ENCODE measurements around the gene CRLF1. TPM values are rescaled to one million over a fixed set of nuclear protein-coding genes. Genes with fewer than 3 reads are reported as not detected.

CRLF1 gene
- total RNA-seq, 2 experiments from 2014 or later: 1.3 TPM; not detected in 1

- Histone ChIP-seq H3K4me1 (ENCODE audit: insufficient read depth, low read length, poor library complexity, severe bottlenecking) (peaks cover 11% of the 10 kb centered on the region), H3K4me2 (ENCODE audit: low read length) (peak overlapping the region; percentile 50), H2AFZ (ENCODE audit: low read length) (no peak overlapping the region), H3K4me3 (ENCODE audit: low read depth, low read length, poor library complexity, severe bottlenecking) (no peak overlapping the region), H3K9me2 (ENCODE audit: insufficient read depth, low read length) (no peaks in the 10 kb centered on the region), H3K9me3 (ENCODE audit: low read length) (no peaks in the 10 kb centered on the region), H3K36me3 (ENCODE audit: insufficient read depth, low read length) (no peaks in the 10 kb centered on the region), H3K79me2 (ENCODE audit: insufficient read depth, low read depth, low read length) (no peaks in the 10 kb centered on the region), H4K20me1 (ENCODE audit: insufficient read depth, low read length) (no peaks in the 10 kb centered on the region), H3K27ac (ENCODE audit: low read depth, low read length, poor library complexity, severe bottlenecking) (no peak overlapping the region)
- no peak for DNase-seq (ENCODE audit: low spot score)
- POLR2A ChIA-PET: no interaction called here
- no TSS peak for BruUV-seq (replicated peaks)
- TF ChIP-seq EZH2phosphoT487 (IDR thresholded peaks at IDR 0.05; ENCODE audit: borderline replicate concordance, low read depth, low read length) (peak; percentile 92; the same call in 1 of the 2 replicates), CTCF (conservative IDR thresholded peaks at IDR 0.05; ENCODE audit: low read length) (no peak)
- CTCF ChIA-PET (ENCODE audit: unreplicated experiment): no interaction called here
- intact Hi-C loops (cut with micrococcal nuclease; ENCODE audit: unreplicated experiment): no loop called here
Measured at GRCh38 chr19:18611327-18612050, 4.9 kb upstream of the CRLF1 start.

GRCh38 chr19:18610556-18611326 lies 4.1 kb upstream of the CRLF1 start:
- H3K4me2 ChIP-seq (ENCODE audit: low read length): peak overlapping the region; percentile 13; the same call in 1 of the 2 replicates
- no peaks in the 10 kb centered on the region for H3K9me2 ChIP-seq (ENCODE audit: insufficient read depth, low read length)
- no peaks in the 10 kb centered on the region for H4K20me1 ChIP-seq (ENCODE audit: insufficient read depth, low read length)
- H3K4me1 ChIP-seq (ENCODE audit: insufficient read depth, low read length, poor library complexity, severe bottlenecking): peaks cover 11% of the 10 kb centered on the region
- H3K36me3 ChIP-seq (ENCODE audit: insufficient read depth, low read length): no peaks in the 10 kb centered on the region
- ChIA-PET CTCF (ENCODE audit: unreplicated experiment) (no interaction called here), POLR2A (no interaction called here)
- H2AFZ ChIP-seq (ENCODE audit: low read length): no peak overlapping the region
- H3K4me3 ChIP-seq (ENCODE audit: low read depth, low read length, poor library complexity, severe bottlenecking): no peak overlapping the region
- BruUV-seq (replicated peaks): no TSS peak
- TF ChIP-seq EZH2phosphoT487 (IDR thresholded peaks at IDR 0.05; ENCODE audit: borderline replicate concordance, low read depth, low read length) (no peak; the same call in 1 of the 2 replicates), CTCF (conservative IDR thresholded peaks at IDR 0.05; ENCODE audit: low read length) (no peak)
- no peaks in the 10 kb centered on the region for H3K9me3 ChIP-seq (ENCODE audit: low read length)
- H3K27ac ChIP-seq (ENCODE audit: low read depth, low read length, poor library complexity, severe bottlenecking): no peak overlapping the region
- DNase-seq (ENCODE audit: low spot score): no peak
- intact Hi-C loops (cut with micrococcal nuclease; ENCODE audit: unreplicated experiment): no loop called here
- H3K79me2 ChIP-seq (ENCODE audit: insufficient read depth, low read depth, low read length): no peaks in the 10 kb centered on the region

GRCh38 chr19:18610245-18610555 lies 3.6 kb upstream of the CRLF1 start:
- Histone ChIP-seq H3K9me3 (ENCODE audit: low read length) (no peaks in the 10 kb centered on the region), H3K4me3 (ENCODE audit: low read depth, low read length, poor library complexity, severe bottlenecking) (no peak overlapping the region), H3K36me3 (ENCODE audit: insufficient read depth, low read length) (no peaks in the 10 kb centered on the region), H2AFZ (ENCODE audit: low read length) (no peak overlapping the region), H3K79me2 (ENCODE audit: insufficient read depth, low read depth, low read length) (no peaks in the 10 kb centered on the region), H4K20me1 (ENCODE audit: insufficient read depth, low read length) (no peaks in the 10 kb centered on the region), H3K4me2 (ENCODE audit: low read length) (no peak overlapping the region), H3K27ac (ENCODE audit: low read depth, low read length, poor library complexity, severe bottlenecking) (no peak overlapping the region), H3K9me2 (ENCODE audit: insufficient read depth, low read length) (no peaks in the 10 kb centered on the region), H3K4me1 (ENCODE audit: insufficient read depth, low read length, poor library complexity, severe bottlenecking) (peaks cover 11% of the 10 kb centered on the region)
- ChIA-PET POLR2A (no interaction called here), CTCF (ENCODE audit: unreplicated experiment) (no interaction called here)
- no peak for DNase-seq (ENCODE audit: low spot score)
- intact Hi-C loops (cut with micrococcal nuclease; ENCODE audit: unreplicated experiment): no loop called here
- TF ChIP-seq CTCF (conservative IDR thresholded peaks at IDR 0.05; ENCODE audit: low read length) (no peak), EZH2phosphoT487 (IDR thresholded peaks at IDR 0.05; ENCODE audit: borderline replicate concordance, low read depth, low read length) (no peak; the same call in 1 of the 2 replicates)
- no TSS peak for BruUV-seq (replicated peaks)
